GM21447 (cell line): Measurements from ENCODE around the gene TNFRSF21.
"Not testable (repeated sequence)": the region's sequence is repeated elsewhere in the genome, so short reads cannot be mapped to it uniquely, and the experiment has no call there.

ENCODE experiments used
- ATAC-seq: cut with Tn5 transposase; IDR thresholded peaks from one replicate; pipeline ENCODE4 v1.9.1; 2021; ENCODE audit not compliant: unreplicated experiment

The TNFRSF21 gene

GRCh38 chr6:47230579-47230978 is 79.1 kb downstream of the TNFRSF21 start:
- ATAC-seq = no peak

DNA sequence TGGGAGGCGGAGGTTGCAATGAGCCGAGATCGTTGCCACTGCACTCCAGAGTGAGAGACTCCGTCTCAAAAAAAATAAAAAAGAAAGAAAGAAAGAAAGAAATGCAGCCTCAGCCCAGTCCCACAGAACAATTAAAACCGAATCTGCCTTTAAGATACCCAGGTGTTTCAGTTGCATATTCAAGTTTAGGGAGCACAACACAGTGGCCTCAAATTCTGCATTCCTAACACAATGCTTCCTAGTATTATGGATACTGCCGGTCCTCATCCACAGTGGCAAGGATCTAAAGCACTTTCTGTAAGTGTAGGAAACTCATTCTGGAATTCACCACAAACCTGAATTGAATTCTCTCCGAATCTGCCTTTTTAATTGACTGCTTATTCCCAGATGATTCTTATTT is 80.5 kb downstream of the TNFRSF21 start:
- no peak for ATAC-seq

DNA sequence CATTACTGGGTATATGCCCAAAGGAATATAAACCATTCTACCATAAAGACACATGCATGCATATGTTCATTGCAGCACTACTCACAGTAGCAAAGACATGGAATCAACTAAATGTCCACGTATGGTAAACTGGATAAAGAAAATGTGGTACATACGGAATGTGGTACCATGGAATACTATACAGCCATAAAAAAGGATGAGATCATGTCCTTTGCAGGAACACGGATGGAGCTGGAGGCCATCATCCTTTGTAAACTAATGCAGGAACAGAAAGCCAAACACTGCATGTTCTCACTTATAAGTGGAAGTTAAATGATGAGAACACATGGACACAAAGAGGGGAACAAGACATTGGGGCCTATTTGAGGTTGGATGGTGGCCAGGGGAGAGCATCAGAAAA is 81.6 kb downstream of the TNFRSF21 start:
- not testable (repeated sequence) for ATAC-seq

DNA sequence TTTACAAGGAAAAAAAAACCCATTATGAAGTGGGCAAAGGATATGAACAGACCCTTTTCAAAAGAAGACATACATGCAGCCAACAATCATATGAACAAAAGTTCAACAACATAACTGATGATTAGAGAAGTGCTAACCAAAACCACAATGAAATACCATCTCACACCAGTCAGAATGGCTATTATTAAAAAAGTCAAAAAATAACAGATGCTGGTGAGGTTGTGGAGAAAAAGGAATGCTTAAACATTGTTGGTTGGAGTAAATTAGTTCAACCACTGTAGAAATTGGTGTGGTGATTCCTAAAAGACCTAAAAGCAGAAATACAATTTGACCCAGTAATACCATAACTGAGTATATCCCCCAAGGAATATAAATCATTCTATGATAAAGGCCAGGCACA is 86.5 kb downstream of the TNFRSF21 start:
- ATAC-seq = not testable (repeated sequence)

- ATAC-seq = no peak
Observed at GRCh38 chr6:47221565-47221964, 88.1 kb downstream of the TNFRSF21 start.

DNA sequence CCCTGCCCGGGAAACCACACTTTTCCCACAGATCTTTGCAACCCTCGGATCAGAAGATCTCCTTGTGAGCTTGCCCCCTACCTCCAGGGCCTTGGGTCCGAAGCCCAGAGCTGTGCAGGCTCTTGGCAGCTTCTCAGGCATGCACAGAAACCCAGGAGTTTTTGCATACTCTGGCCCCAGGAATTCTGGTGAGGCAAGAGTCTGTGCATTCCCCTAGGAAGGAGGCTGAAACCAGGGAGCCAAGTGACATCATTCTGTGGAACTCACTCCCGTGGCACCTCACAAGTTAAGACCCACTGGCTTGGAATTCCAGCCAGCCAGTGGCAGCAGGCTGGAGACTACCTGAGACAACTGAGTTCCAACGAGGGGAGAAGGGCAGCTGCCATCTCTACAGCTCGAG is 100.1 kb downstream of the TNFRSF21 start:
- ATAC-seq = no peak

GRCh38 chr6:47207261-47207660 is 102.4 kb downstream of the TNFRSF21 start:
- no peak for ATAC-seq

DNA sequence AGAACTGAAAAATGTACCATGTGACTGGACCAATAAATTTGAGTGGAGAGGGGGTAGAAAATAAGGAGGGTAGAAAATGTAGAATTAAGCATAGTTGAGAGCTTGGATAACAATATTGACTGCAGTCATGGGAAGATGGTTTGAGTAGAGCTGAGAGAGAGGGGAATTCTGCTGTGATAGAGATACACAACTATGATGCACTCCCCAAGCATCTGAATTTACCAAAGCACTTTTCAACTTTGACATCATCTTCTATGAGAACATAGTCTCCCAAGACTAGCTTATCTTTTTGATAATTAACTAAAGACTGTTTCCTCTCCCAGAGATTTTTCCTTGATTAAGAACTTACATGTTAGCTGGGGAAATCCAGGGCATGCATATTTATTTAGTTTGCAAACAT is 103.1 kb downstream of the TNFRSF21 start:
- no peak for ATAC-seq

- ATAC-seq = no peak
Observed at GRCh38 chr6:47203938-47204611, 105.6 kb downstream of the TNFRSF21 start.

DNA sequence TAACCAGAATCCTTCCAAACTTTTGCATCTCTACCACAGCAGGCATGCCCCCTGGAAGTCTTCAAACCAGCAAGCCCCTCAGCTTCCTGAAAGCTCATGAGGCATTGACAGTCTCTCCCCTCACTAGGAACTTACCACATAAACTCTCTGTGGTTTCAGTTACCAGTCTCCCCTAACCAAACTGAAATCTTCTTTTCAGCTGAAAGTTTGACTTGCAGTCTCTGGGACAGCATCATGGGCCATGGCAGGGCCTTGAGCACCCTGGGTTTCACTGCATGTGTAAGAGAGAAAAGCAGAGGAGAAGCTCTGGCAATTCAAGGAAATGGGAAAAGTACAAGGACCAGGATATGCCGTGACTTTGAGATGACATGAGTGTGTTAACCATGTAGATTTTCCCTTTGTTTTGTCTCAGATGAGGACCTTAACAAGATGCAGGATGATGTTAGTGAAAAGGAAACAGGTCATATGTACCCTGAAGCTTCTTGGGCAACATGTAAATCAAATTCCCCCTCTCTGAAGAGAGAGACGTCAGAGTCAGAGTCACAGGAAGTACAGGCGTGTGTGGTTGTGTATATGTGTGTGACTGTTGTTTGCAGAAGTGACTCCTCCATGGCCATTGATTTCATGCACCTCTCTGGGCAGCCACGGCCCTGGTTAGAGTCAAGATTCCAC is 106.3 kb downstream of the TNFRSF21 start:
- peak; percentile 87 for ATAC-seq

DNA sequence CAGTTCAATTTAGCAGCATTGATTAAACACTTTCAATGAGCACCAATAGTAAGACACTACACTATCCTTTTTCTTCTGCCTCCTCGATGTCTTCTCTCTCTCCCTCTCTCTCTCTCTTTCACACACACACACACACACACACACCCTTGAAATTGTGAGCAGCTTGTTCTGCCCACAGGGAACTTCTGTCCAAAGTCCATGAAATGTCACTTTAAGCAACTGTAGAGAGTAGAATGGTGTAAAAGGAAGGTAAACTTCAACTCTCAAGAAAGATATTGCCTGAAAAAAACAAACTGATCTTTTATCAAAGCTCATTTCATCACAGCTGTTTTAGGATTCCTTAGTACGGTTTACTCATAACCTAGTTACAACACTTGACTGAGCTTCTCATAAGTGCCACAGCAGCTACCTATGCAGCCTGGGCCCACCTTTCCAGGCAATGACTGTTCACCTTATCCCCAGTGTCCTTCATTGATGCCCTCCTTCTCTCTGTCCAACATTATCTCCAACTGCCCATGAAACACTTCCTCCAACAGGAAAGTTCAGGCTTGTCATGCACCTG is 107.0 kb downstream of the TNFRSF21 start:
- ATAC-seq = no peak

DNA sequence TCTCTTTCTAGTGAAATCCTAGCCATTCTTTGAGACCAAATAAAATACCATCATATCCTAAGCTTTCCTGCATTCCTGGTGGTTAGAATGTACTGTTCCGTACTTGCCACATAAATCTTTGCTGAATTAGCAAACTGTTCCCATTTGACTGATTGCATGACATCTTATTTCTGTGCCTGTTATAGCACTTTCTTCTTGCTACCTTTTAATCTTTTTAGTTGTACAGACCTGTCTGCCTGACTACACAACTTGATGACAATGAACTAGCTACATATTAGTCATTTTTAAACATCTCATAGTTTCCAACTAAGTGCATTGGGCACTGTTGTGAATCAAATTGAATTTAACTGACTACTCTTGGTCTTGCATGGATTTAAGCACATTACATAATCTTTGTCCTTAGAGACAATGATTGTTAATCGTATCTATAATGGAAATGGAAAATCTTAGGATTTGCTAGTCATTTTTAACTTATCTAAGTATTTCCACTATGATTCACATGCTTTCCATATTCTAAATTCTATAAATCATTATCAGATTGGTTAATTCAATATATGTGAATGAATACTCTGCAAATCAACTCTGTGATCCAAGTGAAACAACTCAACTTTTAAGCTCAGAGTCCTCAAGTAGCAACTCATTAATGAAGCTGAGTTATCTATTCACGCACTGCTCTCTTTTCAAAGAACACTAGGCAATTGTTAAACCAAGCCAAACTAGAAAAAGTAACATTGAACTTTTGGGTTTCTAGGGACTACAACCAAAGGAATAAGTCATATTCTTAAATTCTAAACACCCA is 109.0 kb downstream of the TNFRSF21 start:
- no peak for ATAC-seq

DNA sequence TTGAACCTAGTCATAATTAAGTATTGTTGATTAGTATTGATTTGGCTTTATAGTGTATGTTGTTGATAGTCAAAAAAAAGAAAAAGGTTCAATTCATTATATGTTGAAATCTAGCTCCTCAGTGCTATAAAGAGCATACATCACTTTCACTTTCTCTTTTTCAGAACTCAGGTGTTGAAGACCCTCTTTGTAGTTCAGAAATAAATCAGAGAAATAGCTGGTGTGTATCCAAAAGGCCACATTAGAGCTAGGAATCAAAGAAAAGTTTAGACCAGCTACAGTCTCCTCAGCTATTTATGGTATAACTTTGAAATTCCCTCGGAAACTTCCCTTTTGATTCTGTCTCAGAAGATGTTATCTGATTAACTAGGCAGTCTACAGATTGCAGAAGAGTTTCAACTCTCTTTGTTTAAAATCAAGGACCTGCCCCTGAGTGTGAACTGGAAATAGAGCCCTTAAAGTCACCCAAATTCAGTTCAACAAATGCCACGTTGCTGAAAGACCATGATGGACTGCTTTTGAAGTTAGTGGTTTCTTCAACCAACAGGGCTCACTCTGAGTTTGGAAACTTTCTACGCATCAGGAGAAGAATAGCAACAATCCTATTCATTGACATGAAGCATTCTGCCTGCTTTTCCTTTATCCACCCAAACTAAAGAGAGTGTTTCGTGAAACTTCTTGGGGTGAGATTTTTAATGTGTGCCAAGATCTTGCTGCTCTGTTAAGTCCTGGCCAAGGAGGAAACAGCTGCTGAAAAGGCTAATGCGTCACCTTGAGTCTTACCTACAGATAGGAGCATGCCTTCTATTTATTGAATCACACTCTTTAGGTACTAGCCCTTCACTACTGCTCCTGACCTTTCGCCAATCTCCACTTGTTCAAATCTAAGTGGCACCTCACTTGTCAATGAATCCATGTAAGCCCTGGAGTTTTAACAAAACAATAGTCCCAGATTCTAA is 111.7 kb downstream of the TNFRSF21 start:
- ATAC-seq = no peak

DNA sequence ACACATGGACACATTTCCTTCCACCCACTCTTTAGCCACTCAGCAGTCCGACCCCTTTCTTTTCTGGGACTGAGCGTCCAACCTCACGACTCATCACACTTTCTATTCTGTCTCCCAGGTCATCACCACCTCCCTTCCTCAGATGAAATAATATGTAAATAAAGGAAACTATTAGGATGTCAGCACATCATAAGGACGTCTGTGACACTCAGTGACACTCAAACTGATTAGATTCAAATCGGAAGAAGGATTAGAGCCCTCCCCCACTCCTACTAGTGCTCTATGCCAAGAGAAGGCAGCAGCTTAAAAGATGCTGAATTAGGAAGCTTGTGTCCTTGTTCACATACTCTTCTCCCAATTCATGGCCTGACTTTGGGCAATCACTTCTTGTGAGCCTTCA is 113.6 kb downstream of the TNFRSF21 start:
- no peak for ATAC-seq

DNA sequence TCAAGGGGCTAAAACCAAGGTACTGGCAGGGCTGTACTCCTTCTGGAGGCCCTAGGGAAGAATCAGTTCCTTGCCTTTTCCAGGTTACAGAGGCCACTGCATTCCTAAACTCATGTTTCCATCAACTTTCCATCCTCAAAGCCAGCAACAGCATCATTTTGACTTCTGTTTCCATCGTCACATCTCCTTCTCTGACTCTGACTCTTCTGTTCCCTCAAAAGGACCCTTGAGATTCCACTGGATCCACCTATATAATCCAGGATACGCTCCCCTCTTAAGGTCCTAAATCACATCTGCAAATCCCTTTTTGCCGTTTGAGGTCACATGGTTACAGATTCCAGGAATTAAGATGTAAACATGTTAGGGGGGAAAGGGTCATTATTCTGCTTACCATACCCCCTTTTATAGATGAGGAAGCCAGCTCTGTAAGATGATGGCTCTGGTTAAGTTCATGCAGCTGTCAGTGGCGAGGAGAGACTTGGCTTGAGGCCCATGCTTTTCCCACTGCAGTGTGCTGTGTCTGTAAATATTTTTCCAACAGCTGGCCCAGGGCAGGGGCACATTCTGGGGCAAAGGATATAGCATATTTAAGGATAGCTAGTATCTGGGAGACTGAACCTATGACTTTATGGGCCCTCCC is 114.6 kb downstream of the TNFRSF21 start:
- no peak for ATAC-seq

- ATAC-seq = no peak
Observed at GRCh38 chr6:47188588-47189021, 121.1 kb downstream of the TNFRSF21 start.

- ATAC-seq = no peak
Observed at GRCh38 chr6:47187893-47188587, 121.7 kb downstream of the TNFRSF21 start.

DNA sequence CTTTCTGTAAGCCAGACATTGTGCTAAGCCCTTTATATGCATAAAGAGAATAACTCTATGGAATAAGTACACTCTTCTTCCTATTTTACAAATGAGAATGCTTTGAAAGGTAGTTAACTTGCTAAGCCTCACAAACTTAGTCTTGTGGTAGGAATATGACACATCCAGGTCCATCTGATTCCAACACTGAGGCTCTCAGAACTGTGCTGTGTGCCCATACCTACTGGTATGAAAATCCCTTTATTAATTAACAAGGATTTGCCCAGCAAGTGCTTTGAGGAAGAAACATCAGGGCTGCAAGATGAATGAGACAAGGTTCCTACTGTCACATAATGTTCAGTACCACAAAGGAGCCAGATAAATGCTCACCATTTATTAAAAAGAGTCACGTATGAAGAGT is 122.6 kb downstream of the TNFRSF21 start:
- no peak for ATAC-seq

DNA sequence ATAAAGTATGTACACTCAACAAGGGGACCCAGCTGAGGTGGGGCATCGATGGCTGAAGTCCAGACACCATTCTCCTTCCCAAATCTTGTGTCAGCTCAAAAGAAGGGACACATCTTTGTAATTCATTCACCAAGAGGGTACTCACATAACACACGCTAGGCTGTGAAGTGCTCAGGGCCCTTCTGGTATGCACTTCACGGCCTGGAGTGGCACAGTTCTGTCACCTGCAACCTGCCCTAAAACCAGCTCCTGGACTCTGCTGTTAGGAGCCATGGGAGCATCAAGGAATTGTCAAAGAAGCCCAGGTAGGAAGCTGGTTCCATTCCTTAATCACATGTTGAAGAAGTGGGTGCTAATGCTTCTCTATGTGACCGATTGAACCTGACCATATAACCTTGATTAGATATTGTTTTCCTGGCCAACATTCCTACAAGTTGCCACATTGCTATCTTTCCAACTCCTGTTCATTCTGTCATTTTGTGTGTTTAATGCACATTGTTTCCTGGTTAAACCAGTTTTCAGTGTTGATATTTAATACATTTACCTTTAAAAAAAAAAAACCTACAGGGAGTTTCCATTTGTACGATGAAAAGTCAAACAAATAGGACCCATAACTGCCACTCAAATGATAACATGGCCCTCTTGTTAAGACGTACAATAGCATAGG is 127.3 kb downstream of the TNFRSF21 start:
- ATAC-seq = no peak
